ENCODE results near the gene ACCSL.

Gene ACCSL

DNA sequence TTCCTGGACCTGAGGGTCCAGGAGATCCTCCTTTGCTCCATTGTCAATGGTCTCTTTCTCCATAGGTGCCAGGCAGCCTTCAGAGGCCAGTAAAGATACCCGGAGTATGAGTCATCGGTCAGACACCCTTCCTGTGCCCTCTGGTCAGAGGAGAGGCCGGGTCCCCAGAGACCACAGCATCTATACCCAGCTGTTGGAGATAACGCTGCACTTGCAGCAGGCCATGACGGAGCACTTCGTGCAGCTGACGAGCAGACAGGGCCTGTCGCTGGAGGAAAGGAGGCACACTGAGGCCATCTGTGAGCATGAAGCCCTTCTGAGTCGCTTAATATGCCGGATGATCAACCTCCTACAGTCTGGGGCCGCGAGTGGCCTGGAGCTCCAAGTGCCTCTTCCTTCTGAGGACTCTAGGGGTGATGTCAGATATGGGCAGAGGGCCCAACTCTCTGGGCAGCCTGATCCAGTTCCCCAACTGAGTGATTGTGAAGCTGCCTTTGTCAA lies at the start of gene ACCSL:
Gene ACCSL, plus strand, starts transcription at position 51 of the 501 bp plus-strand sequence. Its CDS starts 56 bp downstream, at position 107.
- DNase-seq (ENCODE audit: low spot score): no peak

DNA sequence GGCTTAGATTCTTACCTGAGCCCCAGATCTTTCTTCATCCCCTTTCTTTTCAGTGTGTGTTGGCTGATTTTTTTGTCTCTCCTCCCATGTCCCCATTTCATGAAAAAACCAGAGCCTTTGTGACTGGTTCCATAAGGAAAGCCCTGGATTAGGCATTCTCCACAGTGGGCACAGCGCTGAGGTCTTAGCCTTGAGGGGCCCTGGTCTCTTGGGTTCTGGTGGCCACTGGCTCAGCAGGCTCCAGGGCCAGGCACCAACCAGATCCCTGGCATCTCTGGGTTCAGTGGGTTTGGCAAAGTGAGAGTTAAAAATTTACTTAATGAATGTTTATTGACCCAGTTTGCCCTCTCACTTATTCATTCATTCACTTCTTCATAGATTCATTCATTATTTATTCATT lies 49.5 kb upstream of the ACCSL start:
- no peak for DNase-seq (ENCODE audit: low spot score)

DNA sequence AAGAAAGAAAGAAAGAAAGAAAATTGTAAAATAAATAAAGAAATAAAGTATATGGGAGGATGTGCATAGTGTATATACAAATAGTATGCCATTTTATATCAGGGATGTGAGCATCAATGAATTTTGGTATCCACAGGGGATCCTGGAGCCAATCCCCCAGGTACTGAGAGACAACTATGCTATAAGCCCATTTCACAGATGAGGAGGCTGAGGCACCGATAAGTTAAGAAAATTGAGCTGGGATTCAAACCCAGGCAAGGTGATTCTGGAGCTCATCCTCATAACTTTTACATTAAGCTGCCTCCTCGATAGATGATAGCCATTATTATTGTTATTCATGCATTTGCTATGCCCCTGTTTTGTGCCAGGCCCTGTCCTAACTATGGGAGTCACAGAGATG lies 47.0 kb upstream of the ACCSL start:
- DNase-seq (ENCODE audit: low spot score): no peak

DNA sequence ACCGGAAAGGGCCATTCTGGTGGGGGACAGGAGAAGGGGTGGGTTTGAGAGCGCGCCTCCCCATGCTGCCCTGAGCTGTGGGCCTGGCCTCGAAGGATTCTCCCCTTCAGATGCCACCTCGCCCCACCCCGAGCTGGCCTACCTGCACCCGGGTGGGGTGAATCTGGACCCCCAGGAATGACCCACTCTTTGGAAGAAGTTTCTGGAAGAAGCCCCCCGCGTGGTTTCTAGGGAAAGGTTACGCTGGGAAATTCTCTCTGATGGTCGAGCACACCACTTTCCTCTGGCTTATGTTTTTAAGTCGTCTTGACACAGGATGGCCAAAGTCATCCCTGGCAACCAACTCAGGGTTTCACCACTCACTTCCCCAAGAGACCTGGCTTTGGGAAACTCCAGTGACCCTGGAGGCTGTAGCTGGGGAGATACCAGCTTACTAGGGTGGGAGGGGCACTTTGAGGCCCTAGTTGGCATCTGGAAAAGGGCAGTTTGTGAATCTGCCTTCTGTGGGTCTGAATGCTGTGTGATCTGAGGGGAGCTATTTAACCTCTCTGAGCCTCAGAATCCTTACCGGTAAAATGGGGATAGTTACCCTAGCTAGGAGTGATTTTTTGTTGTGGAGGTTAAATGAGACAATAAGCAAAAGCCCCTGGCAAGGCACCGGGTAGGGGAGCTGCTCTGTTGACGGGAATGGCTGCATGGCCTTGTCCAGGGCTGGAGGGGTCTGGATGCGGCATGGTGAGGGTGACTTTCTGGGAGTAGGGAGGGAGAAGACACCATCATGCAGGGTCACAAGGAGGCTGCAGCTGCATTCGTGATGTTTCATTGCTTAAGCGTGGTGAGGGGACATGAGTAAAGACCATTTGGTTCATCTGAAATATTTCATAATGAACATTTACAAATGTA lies 45.3 kb upstream of the ACCSL start:
- DNase-seq (ENCODE audit: low spot score): no peak

DNA sequence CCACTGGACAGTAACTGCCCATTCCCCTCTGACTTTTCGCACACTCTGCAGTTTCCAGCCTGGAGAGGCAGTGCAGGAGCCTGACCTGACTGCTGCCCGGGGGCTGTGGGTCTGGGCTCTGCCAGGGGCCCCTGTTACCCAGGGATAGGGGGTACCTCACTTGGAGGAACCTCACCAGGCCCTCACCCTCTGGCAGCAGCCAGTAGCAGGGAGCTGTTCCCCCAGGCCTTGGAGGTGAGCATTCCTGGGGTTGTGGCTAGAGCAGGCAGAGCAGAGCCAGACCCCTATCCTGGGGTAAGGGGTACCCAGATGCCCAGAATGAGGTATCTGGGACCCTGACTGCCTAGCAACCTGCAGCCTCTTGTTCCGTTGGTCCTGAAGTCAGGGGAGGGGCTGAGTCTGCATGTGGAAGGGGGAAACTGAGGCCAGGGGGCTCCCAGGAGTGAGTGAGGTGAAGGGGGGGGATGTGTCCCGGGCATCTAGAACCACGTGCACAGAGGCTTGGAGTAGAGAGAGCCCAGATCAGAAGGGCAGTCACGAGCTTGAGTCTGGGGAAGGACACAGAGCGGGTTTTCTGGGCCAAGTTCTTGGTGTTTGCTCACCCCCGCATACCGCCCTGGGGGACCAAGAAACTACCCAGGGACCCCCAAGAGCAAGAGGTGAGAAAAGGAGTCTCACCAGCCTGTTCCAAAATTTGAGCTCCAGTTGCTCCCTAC lies 43.9 kb upstream of the ACCSL start:
- DNase-seq (ENCODE audit: low spot score): no peak

DNA sequence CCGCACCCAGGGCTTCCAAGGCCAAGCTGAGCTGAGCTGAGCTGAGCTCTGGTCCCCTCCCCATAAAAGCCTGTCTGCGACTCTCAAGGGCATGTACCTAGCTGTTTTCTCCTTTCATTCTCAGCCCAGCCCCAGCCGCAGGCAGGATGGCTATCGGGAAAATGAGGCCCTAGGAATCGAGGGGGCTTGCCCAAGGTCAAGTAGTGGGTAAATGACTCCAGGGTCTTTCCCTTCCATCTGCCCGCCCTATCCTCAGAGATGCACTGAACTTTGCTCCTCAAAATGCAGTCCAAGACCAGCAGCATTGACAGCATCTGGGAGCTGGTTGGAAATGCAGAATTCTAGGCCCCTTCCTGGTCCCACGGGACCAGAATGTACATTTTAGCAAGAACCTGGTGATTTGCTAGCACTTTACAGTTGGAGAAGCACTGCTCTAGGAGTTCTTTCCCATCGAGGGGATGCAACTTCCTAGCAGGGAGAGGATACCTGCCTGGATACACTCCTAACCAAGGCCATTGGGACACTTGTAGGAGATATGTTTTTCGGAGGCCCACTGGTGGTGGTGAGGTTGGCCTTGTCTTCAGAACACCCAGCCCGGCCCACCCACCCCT lies 43.2 kb upstream of the ACCSL start:
- DNase-seq (ENCODE audit: low spot score): no peak

DNA sequence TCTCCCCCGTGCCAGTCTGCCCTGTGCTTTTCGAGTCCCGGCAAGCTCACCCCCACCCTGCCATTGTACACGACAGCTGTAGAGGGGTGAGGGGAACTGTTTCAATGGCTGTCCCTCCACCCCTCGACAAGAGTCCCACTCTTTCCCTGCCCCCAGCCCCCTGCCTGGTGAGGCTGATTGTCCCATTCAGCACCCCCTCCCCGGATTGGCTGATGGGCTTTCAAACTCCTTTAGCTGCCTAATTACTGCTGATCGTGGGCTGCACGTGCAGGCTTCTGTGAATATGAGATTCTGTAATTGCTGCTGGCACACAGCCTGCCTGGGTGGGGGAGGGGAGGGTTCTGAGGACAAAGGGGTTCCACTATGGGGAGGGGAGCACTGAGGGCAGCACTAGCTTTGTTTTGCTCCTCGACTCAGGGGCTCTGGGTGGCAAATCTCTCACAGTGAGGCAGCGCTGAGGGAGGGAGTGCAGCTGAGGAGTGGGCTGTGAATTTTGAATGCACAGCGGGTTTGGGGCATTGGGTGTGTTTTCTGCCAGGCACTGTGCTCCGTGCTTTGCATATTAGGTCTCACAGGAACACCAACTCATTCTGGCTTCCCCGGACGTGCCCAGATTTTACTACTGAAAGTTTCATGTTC lies 42.6 kb upstream of the ACCSL start:
- DNase-seq (ENCODE audit: low spot score): peak; percentile 26

DNA sequence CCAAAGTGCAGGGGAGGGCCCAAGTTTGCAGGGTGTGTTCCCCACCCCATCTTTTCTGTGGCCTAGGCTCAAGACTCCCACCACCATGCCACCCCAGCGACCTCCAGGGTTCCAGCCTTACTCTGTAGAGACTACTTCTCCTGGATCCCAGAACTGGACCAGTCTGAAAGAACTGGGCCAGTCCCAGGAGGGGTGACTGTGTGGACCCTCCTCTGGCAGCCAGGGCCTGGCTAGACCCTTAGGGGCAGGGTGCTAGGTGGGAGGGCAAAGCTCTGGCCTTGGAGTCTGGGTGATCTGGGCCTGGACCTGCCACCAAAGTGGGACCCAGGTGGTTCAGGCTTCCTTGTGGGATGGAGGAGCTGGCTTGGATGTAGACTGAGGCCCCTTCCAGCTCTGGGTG lies 41.8 kb upstream of the ACCSL start:
- no peak for DNase-seq (ENCODE audit: low spot score)

DNA sequence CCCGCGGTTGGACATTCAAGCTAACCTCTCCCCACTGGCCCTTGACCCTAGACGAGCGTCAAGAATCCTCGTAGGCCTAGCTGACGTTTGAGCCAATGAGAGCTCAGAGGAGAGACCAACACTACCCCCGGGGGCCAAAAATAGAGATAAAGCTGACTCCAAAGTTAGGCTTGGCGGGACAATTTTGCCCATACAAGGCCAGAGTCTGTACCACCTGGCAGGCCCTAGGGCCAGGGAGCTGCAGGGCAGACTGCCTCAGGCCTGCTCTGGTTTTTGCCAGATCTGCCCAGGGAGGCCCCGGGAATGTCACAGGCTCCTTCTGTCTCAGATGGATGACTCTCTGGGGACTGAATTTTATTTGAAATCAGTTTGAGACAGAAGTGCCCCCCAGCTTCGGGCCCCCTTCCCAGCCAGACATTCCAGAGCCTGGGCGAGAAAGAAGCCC lies 40.8 kb upstream of the ACCSL start:
- DNase-seq (ENCODE audit: low spot score): no peak

DNA sequence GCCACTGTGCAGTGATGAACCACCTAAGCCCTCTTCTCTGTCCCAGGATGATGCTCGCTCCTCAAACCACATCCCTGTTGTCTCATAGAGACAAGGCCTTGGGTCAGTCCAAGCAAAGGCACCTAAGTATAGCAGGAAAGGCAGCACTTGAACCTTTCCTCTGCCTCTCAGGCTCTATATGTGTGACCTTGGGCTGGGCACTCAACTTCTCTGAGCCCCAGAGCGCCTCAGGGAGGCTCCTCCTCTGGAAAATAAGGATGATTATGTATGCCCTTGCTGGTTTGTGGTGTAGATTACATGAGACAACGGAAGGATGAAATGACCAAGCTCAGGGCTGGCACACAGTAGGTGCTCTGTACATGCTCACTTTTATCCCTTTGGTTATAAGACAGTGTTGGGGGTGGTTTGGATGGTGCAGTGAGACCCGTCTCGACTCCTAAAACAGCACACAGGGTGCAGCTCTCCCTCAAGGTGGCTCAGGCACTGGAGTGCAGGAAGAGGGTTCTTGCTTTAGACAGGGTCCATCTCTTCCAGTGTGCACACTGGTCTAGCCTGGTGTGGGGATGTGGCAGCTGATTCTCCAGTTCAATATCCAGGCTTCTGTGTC lies 40.2 kb upstream of the ACCSL start:
- DNase-seq (ENCODE audit: low spot score): no peak

DNA sequence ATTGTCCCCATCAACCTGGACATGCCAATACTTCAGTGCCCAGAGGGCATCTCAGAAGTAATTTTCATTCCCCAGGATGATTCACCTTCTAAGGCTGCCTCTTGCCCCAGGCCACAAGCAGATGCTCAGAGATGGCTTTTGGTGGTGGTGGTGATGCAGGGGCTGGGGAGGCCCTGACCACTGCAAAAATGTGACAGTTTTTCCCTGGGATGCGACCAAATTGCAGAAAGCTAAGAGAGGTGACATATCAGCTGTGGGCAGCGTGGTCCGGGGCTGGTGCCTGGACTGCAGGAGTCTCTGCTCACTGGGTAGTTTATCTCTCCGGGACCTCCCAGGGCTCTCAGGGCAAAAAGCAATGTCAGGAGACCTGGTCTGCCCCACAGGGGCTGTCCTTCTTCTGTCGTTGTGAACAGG lies 39.7 kb upstream of the ACCSL start:
- no peak for DNase-seq (ENCODE audit: low spot score)

DNA sequence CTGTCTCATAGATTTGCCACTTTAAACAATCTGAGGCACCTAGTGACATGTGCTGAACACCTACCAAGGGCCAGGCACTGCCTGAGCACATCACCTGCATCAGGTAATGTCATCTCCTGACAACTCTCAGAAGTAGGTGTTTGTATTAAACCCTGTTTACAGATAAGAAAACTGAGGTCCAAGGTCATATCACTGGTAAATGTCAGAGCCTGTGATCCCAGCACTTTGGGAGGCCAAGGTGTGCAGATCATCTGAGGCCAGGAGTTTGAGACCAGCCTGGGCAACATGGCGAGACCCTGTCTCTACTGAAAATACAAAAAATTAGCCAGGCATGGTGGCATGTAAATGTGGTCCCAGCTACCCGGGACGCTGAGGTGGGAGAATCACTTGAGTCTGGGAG lies 39.1 kb upstream of the ACCSL start:
- no peak for DNase-seq (ENCODE audit: low spot score)

DNA sequence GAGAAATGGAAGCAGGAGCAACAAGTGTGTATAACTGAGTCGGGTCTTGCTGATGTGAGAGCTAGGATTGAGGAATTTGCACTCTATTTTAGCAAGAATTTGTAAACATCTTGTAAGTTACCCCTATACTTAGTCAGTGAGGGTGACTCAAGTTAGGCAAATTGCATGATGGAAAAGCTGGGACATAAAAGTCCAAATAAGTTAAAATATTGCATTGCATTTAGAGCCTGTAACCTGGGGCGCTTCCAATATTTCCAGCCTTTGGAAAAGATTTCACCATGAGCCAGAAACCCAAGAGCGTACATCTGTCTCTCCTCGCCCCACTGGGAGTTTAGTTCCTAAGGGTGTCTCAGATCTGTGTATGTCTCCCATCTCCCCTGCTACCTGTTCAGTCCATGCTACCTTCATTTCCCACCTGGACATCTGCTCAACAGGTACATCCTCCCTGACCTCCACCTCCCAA lies 37.0 kb upstream of the ACCSL start:
- DNase-seq (ENCODE audit: low spot score): no peak

DNA sequence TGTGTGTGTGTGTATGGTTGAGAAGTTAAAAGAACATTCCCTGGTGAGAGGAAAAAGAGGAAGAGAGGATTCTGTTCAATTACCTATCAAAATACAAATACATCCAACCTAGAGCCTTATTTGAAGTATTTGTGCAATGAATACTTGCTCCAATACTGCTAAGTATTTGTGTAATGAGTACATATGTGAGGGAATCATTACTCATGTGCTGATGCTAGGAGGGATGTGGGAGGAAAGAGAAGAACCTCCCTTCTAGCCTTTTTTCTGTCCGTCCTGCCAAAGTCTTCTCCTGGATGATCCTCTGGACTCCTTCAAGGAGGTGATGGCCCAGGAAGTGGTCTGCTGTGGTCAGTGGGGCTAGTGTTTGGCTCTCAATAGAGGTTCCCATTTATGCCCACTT lies 36.0 kb upstream of the ACCSL start:
- no peak for DNase-seq (ENCODE audit: low spot score)

DNA sequence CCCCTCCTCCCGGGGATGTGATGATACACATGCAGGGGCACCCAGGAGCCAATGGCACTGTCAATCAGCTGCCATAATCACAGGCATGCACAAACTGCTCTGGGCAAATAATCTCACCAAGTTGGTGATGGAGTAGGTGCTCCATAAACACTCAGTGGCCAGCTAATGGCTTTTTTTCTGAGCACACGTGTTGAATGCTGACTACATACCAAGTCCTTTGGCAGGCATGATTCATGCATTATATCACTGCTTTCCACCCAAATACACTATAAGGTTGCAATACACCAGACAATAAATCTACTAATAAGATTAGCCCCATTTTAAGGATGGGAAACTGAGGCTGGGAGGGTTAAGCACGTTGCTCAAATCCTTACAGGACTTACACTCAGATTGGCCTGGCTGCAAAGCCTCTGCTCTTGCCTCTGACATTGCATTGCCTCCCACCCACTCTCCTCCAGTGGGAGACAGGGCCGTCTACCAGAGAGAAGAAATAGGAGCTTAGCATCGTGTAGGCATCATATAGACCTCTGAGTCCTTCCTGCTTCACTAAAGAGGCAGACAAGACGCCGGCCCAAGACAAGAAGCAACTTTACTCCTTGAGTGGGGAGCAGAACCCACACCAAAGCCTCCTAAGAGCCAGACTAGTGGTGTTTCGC lies 32.7 kb upstream of the ACCSL start:
- DNase-seq (ENCODE audit: low spot score): no peak

DNA sequence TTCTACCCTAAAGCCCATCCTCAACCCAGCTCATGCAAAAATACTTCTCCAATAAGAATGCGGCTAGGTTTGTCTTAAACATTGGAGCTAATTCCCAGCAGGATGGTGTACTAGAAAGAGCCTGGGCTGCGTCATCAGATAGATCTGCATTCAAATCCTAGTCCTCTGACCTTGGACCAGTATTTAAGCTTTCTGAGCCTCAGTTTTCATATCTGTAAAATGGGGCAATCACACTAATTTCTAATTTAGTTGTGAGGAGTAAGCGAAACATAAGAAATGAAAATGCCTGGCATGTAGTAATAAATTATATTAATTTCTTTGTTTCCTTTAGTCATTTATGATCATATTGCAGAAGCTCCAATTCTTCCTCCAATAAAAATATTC lies 32.2 kb upstream of the ACCSL start:
- no peak for DNase-seq (ENCODE audit: low spot score)

DNA sequence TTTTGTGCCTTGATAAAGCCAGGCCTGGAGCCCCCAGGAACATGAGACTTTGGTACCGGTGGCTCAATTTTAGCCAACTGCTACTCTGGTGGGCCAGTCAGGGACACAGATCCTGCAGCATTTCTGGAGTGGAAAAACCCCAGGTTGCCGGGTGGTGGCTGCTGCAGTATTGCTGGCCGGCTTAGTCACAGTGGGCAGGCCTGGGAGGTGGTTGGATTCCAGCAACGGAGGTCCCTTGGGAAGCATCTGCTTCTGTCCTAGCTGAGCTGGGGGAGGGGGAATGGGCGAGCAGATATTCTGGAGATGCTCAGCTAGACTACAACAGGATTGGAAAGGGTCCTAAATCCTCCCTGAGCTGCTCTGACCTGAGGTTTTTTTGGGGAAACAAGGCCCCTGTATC lies 31.6 kb upstream of the ACCSL start:
- DNase-seq (ENCODE audit: low spot score): no peak

DNA sequence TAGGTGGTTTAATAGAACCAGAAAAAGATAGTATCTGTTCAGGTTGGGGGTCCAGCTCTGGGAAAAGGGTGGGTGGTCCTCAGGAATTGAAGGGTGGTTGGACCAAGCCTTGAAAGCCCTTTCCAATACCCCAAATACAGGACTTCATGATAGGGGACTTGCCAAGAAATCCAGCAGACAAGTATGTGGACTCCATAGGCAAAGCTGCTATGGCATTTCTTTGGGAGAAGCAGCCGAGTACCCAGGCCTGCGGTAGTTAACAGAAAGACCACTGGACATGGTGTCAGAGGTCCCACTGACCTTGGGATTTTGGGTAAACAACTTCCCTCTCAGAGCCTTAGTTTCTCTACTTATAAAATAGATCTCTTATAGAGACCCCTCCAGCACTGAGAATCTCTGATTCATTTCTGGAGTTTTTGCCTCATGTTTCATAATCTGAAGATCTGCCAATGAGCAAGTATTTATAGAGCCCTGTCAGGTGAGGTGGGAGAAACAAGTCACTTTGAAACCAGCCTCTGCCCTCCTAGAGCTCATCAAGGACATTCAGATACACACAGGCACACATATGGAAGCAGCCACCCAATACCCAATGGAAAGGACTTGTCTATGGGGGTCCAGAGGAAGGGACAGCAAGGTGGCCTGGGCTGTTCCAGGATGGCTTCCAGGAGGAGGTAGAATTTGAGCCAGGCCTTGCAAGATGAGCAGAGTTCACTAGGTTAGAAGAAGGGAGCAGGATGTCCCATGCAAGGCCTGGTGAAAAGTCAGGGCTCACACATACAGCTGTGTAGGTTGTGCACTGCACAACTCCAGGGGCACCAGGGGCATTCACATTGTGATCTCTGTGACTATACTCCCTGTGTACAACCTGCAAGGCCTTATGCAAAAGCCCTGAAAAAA lies 31.0 kb upstream of the ACCSL start:
- DNase-seq (ENCODE audit: low spot score): no peak

DNA sequence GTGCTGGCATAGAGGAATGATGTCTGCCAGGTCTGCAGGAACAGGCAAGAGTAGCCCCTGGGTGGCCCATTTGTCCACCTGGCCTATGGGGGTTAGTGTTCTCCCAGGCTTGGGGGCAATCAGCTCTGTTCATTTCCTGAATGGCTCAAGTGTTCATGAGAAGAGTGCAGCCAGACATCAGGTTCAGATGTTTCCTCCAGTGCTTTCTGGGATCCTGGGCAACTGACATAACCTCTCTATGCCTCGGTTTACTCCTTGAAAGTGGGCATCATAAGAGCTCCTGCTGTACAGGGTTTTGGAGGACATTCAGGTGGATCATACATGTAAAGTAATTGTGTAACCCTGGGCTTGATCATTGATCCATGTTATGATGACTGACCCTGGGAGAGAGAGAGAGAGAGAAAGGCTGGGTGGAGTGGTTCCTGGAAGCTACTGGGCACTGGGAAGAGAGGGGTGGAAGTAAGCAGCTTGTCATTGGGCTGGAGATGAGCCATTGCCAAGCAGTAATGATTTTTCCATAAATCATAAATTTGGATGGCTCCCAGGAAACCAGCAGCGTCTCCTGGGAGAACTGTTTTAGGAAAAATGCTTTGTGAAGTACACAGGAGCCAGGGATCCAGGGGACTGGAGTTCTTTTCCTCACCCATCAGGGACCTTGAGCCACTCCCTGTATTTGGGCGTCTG lies 30.2 kb upstream of the ACCSL start:
- DNase-seq (ENCODE audit: low spot score): no peak

DNA sequence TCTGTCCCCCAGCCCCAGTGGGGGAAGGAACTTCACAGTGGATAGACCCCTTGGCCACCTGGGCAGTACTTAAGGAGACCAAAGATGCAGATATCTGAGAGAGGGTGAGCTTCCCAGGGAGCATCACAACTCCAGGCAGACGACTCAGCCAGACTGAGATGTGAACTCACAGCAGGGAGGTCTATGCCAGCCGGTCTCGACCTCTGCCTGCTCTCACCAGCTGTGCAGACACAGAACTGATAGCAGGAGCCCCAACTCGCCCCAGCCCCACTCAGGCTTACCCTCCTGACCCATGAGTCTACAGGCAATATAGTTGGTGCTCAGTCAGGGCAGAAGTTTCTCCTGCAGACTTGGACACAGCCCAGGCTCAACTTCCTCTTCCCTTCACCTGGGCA lies 29.7 kb upstream of the ACCSL start:
- DNase-seq (ENCODE audit: low spot score): no peak

All from germinal center (tissue), 1 donor.